ENCODE results near the gene STX2. TPM values are rescaled to one million over a fixed set of nuclear protein-coding genes. Genes with fewer than 3 reads are reported as not detected.

The STX2 gene
- total and polyA plus RNA-seq, 2 donors (not counting 3 experiments of a cell fraction or from before 2014, with no cell fraction given): 26.2 to 32.6 TPM

GRCh38 chr12:130809791-130810190 lies 29.3 kb downstream of the STX2 start:
- no peaks in the 10 kb centered on the region for H3K9me3 ChIP-seq (replicated peaks; ENCODE audit: control insufficient read depth, insufficient read depth, low read length)
- no peaks in the 10 kb centered on the region for H3K27me3 ChIP-seq (ENCODE audit: control insufficient read depth in 2 of 2, insufficient read depth in 2 of 2, low read length in 2 of 2)
- dilution Hi-C loops (cut with MboI; ENCODE audit: extremely low pct_ligation_motif_present, low sequenced_read_pairs): no loop called here
- H3K36me3 ChIP-seq (ENCODE audit: control insufficient read depth in 2 of 2, extremely low read depth in 1 of 2, insufficient read depth in 2 of 2, low read length in 2 of 2): peaks cover 7 to 9% of the 10 kb centered on the region in 2 experiments
- H3K27ac ChIP-seq (ENCODE audit: insufficient read depth, low read depth, low read length): no peak overlapping the region
- intact Hi-C loops (cut with micrococcal nuclease): no loop called here
- no peaks in the 10 kb centered on the region for H4K20me1 ChIP-seq (replicated peaks; ENCODE audit: control insufficient read depth, extremely low read depth, insufficient read depth, low read length)
- H3K9me1 ChIP-seq (replicated peaks; ENCODE audit: control insufficient read depth, extremely low read depth, insufficient read depth, low read length): no peaks in the 10 kb centered on the region
- no peak overlapping the region for H2AFZ ChIP-seq (ENCODE audit: low read depth, low read length)
- CTCF ChIA-PET: no interaction called here
- no peak overlapping the region for H3K9ac ChIP-seq (replicated peaks; ENCODE audit: extremely low read depth, insufficient read depth, low read length)
- no TSS peak for BruUV-seq (replicated peaks)
- H3K4me3 ChIP-seq (replicated peaks in 1 of 3; ENCODE audit: insufficient read depth in 1 of 3, low read depth in 1 of 3, low read length in 3 of 3): no peak overlapping the region
- no peaks in the 10 kb centered on the region for H3K4me1 ChIP-seq (ENCODE audit: control insufficient read depth, extremely low read depth, insufficient read depth, low read length)
- DNase-seq (ENCODE audit: low read depth, low spot score) (no peak), FAIRE-seq (no peak)
- H3K4me2 ChIP-seq (ENCODE audit: insufficient read depth, low read length): no peak overlapping the region
- POLR2A ChIA-PET: no interaction called here
- TF ChIP-seq POLR2AphosphoS5 (IDR thresholded peaks at IDR 0.05; ENCODE audit: insufficient read depth, low read depth, low read length) (no peak), EZH2 (IDR thresholded peaks at IDR 0.05; ENCODE audit: borderline replicate concordance, low read depth, low read length, severe bottlenecking) (no peak)
- no peaks in the 10 kb centered on the region for H3K79me2 ChIP-seq (ENCODE audit: control insufficient read depth, insufficient read depth, low read length)

- FAIRE-seq (no peak), DNase-seq (ENCODE audit: low read depth, low spot score) (no peak)
- ChIA-PET POLR2A (no interaction called here), CTCF (interaction anchor here (1.5 kb wide), 1 partner anchor 11 kb away, joined by 3 read pairs; no protein-coding TSS in a partner anchor)
- Histone ChIP-seq H3K79me2 (ENCODE audit: control insufficient read depth, insufficient read depth, low read length) (no peaks in the 10 kb centered on the region), H3K9ac (replicated peaks; ENCODE audit: extremely low read depth, insufficient read depth, low read length) (no peak overlapping the region), H3K4me3 (replicated peaks in 1 of 3; ENCODE audit: insufficient read depth in 1 of 3, low read depth in 1 of 3, low read length in 3 of 3) (no peak overlapping the region), H3K27ac (ENCODE audit: insufficient read depth, low read depth, low read length) (no peak overlapping the region), H2AFZ (ENCODE audit: low read depth, low read length) (no peak overlapping the region), H3K9me1 (replicated peaks; ENCODE audit: control insufficient read depth, extremely low read depth, insufficient read depth, low read length) (no peaks in the 10 kb centered on the region), H3K9me3 (replicated peaks; ENCODE audit: control insufficient read depth, insufficient read depth, low read length) (no peaks in the 10 kb centered on the region), H3K27me3 (ENCODE audit: control insufficient read depth in 2 of 2, insufficient read depth in 2 of 2, low read length in 2 of 2) (no peaks in the 10 kb centered on the region), H4K20me1 (replicated peaks; ENCODE audit: control insufficient read depth, extremely low read depth, insufficient read depth, low read length) (no peaks in the 10 kb centered on the region), H3K36me3 (ENCODE audit: control insufficient read depth in 2 of 2, extremely low read depth in 1 of 2, insufficient read depth in 2 of 2, low read length in 2 of 2) (peaks cover 10 to 14% of the 10 kb centered on the region in 2 experiments), H3K4me1 (ENCODE audit: control insufficient read depth, extremely low read depth, insufficient read depth, low read length) (no peaks in the 10 kb centered on the region), H3K4me2 (ENCODE audit: insufficient read depth, low read length) (no peak overlapping the region)
- dilution Hi-C loops (cut with MboI; ENCODE audit: extremely low pct_ligation_motif_present, low sequenced_read_pairs) (no loop called here), intact Hi-C loops (cut with micrococcal nuclease) (no loop called here)
- BruUV-seq (replicated peaks): no TSS peak
- TF ChIP-seq CTCF (IDR thresholded peaks at IDR 0.05; ENCODE audit: extremely low read depth in 1 of 2, insufficient read depth in 1 of 2, low read depth in 1 of 2, low read length in 2 of 2) (no peak), EZH2 (IDR thresholded peaks at IDR 0.05; ENCODE audit: borderline replicate concordance, low read depth, low read length, severe bottlenecking) (no peak), GATA2 (IDR thresholded peaks at IDR 0.05; ENCODE audit: insufficient read depth, insufficient read length, low read depth, low read length) (no peak), JUN (IDR thresholded peaks at IDR 0.05; ENCODE audit: borderline replicate concordance, insufficient read depth, insufficient read length, low read depth) (no peak), POLR2A (IDR thresholded peaks at IDR 0.05; ENCODE audit: low read depth, low read length) (no peak), MYC (IDR thresholded peaks at IDR 0.05; ENCODE audit: low read depth, low read length) (no peak), FOS (IDR thresholded peaks at IDR 0.05; ENCODE audit: borderline replicate concordance, insufficient read depth, low read length) (no peak)
- TF ChIP-seq, protein P1, sequence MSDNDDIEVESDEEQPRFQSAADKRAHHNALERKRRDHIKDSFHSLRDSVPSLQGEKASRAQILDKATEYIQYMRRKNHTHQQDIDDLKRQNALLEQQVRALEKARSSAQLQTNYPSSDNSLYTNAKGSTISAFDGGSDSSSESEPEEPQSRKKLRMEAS (IDR thresholded peaks at IDR 0.05; ENCODE audit: insufficient read depth, insufficient read length): no peak
Observed at GRCh38 chr12:130807309-130807708, 31.7 kb downstream of the STX2 start.
